Fibroblast of skin of right biceps (primary cell): Measurements from ENCODE around the gene PIP.
"Not testable (repeated sequence)": the region's sequence is repeated elsewhere in the genome, so short reads cannot be mapped to it uniquely, and the experiment has no call there.

Source experiments
- DNase-seq: peaks from one replicate; pipeline ENCODE4 v3.0.0-alpha.2; 2013

PIP gene

GRCh38 chr7:143180771-143181170 lies 48.9 kb downstream of the PIP start:
- DNase-seq = not testable (repeated sequence)

- no peak for DNase-seq
Measured at GRCh38 chr7:143181349-143181748, 49.5 kb downstream of the PIP start.

DNA sequence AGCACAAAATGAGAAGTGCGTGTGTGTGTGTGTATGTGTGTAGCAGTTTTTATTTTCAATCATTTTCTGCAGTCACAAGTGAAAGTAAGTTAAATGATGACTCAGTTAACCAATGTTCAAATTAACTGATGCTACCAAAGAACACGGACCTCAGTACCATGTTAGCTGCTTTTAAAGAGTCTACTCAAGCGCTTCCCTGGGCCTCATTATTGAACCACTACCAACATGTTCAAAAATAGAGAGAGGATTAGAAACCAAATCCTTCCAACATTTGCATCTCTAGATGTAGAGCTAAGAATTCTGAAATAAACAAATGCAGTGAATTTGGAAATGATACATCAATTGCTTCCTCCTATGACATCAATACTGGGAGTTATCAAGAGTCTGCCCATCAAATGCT lies 51.1 kb downstream of the PIP start, which contains the start of gene TAS2R39:
Gene TAS2R39 (plus strand): TSS at position 396 of the 400 bp plus-strand sequence. CDS start 0 bp downstream, at position 396.
- DNase-seq = no peak

GRCh38 chr7:143185551-143185950 lies 53.7 kb downstream of the PIP start:
- no peak for DNase-seq

DNA sequence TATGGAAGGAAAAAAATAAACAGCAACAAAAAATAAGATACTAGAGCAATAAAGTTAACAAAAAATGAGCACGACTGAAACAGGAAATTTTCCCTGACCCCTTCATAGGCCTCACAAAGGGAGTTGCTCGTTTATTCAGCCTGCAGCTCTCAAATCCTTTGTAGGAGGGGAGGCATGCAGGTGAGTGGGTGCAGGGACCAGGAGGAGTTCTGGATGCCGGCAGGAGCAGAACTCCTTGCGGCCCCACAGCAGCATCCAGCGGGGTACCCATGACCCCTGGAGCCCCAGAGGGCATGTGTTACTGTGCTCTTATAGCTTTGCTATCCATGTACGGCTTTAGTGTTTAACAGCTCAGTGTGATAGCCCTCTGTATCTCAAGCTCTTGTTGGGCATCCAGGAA lies 57.1 kb downstream of the PIP start:
- DNase-seq = no peak
